ENCODE data around the gene SUV39H1.
"Not testable (repeated sequence)": the region's sequence is repeated elsewhere in the genome, so short reads cannot be mapped to it uniquely, and the experiment has no call there.

The SUV39H1 gene

GRCh38 chrX:48689208-48689920 is 7.2 kb upstream of the SUV39H1 start:
- no peak for DNase-seq

- DNase-seq = not testable (repeated sequence)
These were observed 4.8 kb upstream of the SUV39H1 start for GRCh38 chrX:48691746-48692145.

GRCh38 chrX:48694776-48695533 is 1.6 kb upstream of the SUV39H1 start:
- DNase-seq = no peak

GRCh38 chrX:48695534-48695896 is 1.0 kb upstream of the SUV39H1 start:
- DNase-seq = no peak

GRCh38 chrX:48695925-48696300 is 621 bp upstream of the SUV39H1 start:
- DNase-seq = no peak

GRCh38 chrX:48696909-48697727 is 584 bp downstream of the SUV39H1 start:
- no peak for DNase-seq

- DNase-seq = no peak
These were observed 1.8 kb downstream of the SUV39H1 start for GRCh38 chrX:48698306-48698705.

GRCh38 chrX:48700246-48700645 is 3.7 kb downstream of the SUV39H1 start:
- DNase-seq = no peak

- DNase-seq = no peak
These were observed 4.6 kb downstream of the SUV39H1 start for GRCh38 chrX:48700951-48701653.

- no peak for DNase-seq
These were observed 5.5 kb downstream of the SUV39H1 start for GRCh38 chrX:48702032-48702431.

- DNase-seq = no peak
These were observed 6.2 kb downstream of the SUV39H1 start for GRCh38 chrX:48702716-48703115.

GRCh38 chrX:48703228-48703627 is 6.7 kb downstream of the SUV39H1 start:
- no peak for DNase-seq

- no peak for DNase-seq
These were observed 7.3 kb downstream of the SUV39H1 start for GRCh38 chrX:48703642-48704481.

- DNase-seq = no peak
These were observed 9.3 kb downstream of the SUV39H1 start for GRCh38 chrX:48705871-48706270.

GRCh38 chrX:48709522-48710112 is 13.1 kb downstream of the SUV39H1 start:
- DNase-seq = no peak

- no peak for DNase-seq
These were observed 14.8 kb downstream of the SUV39H1 start for GRCh38 chrX:48711162-48711928.

- no peak for DNase-seq
These were observed 15.5 kb downstream of the SUV39H1 start for GRCh38 chrX:48711929-48712505.

- DNase-seq = peak; percentile 48
These were observed 17.3 kb downstream of the SUV39H1 start for GRCh38 chrX:48713847-48714246.

- DNase-seq = peak; percentile 57
These were observed 18.0 kb downstream of the SUV39H1 start for GRCh38 chrX:48714573-48714972.

GRCh38 chrX:48715072-48715471 is 18.5 kb downstream of the SUV39H1 start:
- no peak for DNase-seq
